Cardiac fibroblast (primary cell): ENCODE results near the gene FAM3C.
A peak's percentile ranks its signal among the peaks of the same experiment; 100 is the strongest.

ENCODE experiments used
- DNase-seq, 2 donors: peaks; one replicate each; pipeline versions ENCODE4 v3.0.0 to v3.0.0-alpha.2; 2010; ENCODE audit warnings: low read depth in 2 of 2
- H3K4me3 ChIP-seq, 2 donors: replicated peaks in 1 of 2; 1 replicate in 1 of 2; 2 replicates in 1 of 2; pipeline ENCODE4 v1.5.1; 2011; ENCODE audit warnings: low read depth in 2 of 2, low read length in 2 of 2, mild to moderate bottlenecking in 2 of 2, moderate library complexity in 1 of 2
- TF ChIP-seq, protein P1 (sequence below): IDR thresholded peaks from one replicate; pipeline ENCODE4 v1.5.1; 2011; ENCODE audit warnings: low read depth, mild to moderate bottlenecking, low read length, inconsistent platforms

Gene FAM3C

DNA sequence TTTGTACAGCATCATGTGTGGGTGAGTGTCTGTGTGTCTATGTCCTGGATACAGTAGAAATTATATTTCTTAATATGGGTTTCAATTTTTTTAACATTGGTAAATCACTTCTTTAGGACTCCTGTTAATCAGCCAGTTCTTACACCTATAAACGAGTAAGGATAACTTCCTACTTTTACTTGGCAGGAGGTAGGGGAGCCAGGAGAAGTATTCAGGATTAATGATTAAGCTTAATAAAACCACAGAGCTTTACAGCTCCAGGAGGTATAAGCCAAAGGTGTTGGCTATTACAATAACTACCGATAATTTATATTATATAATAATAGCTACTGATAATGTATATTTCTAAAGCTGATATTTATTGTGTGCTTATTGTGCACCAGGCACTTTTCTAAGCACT, 1.7 kb upstream of the FAM3C start:
- no peak for DNase-seq
- TF ChIP-seq, protein P1, sequence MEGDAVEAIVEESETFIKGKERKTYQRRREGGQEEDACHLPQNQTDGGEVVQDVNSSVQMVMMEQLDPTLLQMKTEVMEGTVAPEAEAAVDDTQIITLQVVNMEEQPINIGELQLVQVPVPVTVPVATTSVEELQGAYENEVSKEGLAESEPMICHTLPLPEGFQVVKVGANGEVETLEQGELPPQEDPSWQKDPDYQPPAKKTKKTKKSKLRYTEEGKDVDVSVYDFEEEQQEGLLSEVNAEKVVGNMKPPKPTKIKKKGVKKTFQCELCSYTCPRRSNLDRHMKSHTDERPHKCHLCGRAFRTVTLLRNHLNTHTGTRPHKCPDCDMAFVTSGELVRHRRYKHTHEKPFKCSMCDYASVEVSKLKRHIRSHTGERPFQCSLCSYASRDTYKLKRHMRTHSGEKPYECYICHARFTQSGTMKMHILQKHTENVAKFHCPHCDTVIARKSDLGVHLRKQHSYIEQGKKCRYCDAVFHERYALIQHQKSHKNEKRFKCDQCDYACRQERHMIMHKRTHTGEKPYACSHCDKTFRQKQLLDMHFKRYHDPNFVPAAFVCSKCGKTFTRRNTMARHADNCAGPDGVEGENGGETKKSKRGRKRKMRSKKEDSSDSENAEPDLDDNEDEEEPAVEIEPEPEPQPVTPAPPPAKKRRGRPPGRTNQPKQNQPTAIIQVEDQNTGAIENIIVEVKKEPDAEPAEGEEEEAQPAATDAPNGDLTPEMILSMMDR: no peak
- no peak overlapping the region for H3K4me3 ChIP-seq

DNA sequence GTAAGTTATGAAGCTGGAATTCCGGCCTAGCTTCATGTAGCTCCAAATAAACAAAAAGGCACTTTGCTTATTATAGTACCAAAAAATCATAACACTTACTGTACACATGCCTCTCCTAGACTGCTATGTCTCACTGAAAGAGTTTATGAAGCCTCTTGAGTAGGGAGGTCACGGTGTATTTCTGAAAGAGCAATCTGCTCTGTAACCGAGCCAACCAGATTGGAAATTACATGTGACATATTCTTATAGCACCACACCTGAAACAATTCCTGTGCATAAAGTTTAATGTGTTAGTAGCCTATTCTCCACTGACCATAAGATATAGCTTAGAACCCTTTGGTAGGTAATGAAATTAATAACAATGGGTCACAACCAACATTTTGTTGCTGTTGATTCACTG, 1.3 kb upstream of the FAM3C start:
- DNase-seq: no peak
- TF ChIP-seq, protein P1: no peak
- no peak overlapping the region for H3K4me3 ChIP-seq

DNA sequence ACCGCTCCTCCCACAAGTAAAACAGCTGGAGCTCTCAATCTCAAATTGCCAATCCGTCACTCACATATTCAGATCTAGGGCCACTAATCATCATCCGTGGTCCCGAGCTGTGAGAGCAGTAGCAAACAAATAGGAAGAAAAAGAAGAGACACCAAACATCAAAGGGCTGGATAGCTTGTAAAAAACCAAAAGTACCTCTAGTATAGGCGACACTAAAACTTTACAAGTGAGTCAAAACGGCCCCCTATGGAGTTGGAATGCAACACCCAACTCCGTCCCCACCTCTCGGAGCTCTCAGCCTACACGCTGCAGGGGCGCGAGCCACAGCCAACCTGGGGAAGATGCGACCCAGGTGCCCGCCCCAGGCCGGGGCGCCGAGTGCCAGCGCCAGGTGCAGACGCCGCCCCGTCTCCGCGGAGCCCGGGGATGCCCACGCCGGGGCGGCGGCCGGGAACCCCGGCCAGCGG, 581 bp downstream of the FAM3C start:
- peak in 1 of 2 donors; percentile 42 for DNase-seq
- H3K4me3 ChIP-seq: peak overlapping the region; percentile 68 to 77
- TF ChIP-seq, protein P1: no peak

DNA sequence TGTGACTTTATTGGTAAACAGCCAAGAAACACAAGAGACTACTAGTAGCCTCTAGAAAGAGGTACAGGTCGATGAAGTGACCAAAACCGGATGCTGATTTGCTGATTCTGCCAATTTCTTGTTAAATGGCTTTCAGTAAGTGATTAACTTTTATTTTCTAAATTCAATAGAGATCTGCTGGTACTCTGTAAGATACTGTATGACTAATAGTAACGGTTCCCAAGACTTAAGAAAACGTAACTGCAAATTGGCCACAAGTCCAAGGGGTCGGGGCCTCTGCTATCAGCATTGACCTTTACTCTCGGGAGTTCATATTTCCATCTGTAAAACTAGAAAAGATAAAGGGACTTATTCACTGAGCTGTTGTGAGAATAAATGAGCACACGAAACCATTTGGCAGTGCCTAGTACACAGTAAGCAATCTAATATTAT, 1.4 kb downstream of the FAM3C start:
- peak overlapping the region; percentile 68 to 77 for H3K4me3 ChIP-seq
- peak; percentile 14 to 35 for DNase-seq
- TF ChIP-seq, protein P1: no peak

DNA sequence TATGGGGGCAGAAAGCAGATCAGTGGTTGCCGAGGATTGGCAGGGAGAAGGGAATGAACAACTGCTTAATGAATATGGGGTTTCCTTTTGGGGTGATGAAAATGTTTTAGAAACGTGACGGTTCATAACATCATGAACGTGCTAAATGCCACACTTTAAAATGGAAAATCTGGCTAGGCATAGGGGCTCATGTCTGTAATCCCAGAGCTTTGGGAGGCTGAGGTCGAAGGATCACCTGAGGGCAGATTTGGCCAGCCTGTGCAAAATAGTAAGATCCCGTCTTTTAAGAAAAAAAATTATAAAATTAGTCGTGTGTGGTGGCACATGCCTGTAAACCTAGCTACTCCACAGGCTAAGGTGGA, 3.1 kb downstream of the FAM3C start:
- no peak for DNase-seq
- TF ChIP-seq, protein P1: no peak
- no peak overlapping the region for H3K4me3 ChIP-seq

DNA sequence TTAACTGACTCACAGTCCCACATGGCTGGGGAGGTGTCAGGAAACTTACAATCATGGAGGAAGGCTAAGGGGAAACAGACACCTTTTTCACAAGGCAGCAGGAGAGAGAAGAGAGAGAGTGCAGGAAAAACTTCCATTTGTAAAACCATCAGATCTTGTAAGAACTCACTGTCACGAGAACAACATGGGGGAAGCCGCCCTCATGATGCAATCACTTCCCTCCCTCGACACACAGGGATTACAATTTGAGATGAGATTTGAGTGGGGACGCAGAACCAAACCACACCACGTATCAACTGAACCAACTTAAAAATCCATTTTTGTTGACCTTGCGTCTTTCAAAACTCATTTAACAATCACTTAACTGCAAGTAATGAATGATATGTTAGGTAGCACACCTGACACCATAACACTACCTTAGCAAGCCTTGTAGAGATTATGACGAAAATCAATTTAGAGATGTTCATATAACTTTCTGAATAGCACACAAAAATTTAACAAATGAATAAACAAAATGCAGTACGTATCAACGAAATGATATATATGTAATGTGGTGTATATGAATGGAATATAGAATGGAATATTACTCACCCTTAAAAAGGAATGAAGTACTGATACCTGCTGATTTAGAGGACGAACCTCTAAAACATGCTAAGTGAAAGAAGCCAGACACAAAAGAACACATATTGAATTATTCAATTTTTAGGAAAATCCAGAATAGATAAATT, 3.7 kb downstream of the FAM3C start:
- TF ChIP-seq, protein P1: no peak
- H3K4me3 ChIP-seq: no peak overlapping the region
- no peak for DNase-seq

DNA sequence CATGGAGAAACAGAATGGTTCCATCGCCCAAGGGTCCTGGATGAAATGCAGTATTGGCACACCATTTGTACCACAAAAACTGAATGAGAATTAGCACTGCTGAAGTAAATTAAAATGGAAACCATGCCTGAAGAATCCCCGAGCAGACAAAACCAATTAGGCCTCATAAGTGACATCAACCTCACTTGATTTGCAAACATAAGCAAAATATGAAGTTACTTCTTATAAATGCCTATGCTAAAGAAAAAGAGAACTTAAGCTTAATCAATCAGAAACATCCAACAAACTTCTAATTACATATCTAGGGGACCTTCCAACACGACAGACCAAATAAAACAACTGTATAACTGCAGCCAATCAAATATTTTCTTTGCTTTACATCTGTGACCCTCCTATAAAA, 4.4 kb downstream of the FAM3C start:
- TF ChIP-seq, protein P1: no peak
- no peak overlapping the region for H3K4me3 ChIP-seq
- no peak for DNase-seq
